ENCODE results near the gene MT1H. TPM values are rescaled to one million over a fixed set of nuclear protein-coding genes. Genes with fewer than 3 reads are reported as not detected.

The MT1H gene
- total RNA-seq (2022; extraction: Qiagen RNA extraction), result not detected in 5 replicates

DNA sequence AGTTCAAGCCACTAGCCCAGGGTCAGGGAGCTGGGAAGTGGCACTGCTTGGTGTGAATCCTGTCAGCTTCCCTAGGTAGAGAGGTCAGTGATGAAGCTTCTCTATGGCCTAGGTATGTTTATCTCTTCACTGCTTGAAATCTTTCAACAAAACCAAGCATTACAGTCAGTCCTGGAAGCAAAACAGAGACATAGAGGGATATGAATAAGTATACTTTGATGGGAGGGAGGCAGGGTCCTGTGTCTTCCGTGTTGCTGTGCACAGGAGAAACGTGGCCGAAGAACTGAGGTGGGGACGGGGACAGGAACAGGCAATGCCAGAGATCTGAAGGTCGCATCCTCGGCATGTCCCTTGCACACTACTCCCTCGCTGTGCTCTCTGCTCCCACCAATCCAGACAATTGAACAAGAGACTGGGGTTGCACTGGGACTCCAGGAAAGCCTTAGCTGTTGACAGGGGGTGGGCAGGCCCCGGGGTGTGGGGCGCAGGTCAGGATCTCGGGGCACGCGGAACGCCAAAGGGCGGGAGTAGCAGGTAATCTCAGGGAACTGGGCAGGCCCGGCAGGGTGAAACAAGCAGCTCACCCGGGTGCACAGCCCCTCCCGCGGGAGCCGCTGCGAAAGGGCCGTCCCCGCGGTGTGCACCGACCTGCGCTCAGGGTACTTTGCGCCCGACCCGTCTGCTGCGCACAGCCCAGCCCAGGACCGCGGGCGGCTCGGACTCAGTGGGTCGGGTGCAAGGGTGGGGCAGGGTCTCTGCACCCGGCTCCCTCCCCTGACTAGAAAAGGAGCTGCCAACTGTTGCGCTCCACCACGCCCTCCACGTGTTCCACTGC is at the start of gene MT1H:
TSS of gene MT1H (plus strand) at position 810 of the 835 bp plus-strand sequence. CDS start 71 bp downstream, outside the sequence.

DNA sequence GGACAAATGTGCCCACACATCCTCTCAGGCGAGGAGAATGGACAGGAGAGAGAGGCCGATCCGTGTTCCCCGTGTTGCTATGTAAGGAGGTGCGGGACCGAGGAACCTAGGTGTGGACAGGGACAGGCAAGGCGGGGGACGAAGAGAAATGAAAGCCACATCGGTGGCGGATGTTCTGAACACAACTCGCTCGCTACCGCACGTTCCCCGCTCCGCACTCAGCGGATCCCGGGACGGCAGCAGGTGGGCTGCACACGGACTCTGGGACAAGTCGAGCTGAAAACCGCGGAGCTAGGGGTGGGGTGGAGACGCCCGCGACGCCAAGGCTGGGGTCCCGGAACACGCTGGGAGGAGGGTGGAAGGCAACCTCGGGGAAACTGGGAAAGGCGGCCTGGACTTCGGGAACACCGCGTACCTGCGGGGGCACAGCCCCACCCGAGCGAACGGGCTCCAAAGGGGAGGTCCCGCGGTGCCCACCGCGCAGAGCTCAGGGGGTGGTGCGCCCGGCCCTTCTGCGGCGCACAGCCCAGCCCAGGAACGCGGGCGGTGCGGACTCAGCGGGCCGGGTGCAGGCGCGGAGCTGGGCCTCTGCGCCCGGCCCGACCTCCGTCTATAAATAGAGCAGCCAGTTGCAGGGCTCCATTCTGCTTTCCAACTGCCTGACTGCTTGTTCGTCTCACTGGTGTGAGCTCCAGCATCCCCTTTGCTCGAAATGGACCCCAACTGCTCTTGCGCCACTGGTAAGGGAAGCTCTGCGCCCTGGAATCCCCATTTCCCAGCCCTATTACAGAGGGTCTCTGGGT is 44.3 kb upstream of the MT1H start, which contains the start of gene MT1E:
TSS of gene MT1E (plus strand) at position 642 of the 803 bp plus-strand sequence. CDS start at position 713, 71 bp downstream.

DNA sequence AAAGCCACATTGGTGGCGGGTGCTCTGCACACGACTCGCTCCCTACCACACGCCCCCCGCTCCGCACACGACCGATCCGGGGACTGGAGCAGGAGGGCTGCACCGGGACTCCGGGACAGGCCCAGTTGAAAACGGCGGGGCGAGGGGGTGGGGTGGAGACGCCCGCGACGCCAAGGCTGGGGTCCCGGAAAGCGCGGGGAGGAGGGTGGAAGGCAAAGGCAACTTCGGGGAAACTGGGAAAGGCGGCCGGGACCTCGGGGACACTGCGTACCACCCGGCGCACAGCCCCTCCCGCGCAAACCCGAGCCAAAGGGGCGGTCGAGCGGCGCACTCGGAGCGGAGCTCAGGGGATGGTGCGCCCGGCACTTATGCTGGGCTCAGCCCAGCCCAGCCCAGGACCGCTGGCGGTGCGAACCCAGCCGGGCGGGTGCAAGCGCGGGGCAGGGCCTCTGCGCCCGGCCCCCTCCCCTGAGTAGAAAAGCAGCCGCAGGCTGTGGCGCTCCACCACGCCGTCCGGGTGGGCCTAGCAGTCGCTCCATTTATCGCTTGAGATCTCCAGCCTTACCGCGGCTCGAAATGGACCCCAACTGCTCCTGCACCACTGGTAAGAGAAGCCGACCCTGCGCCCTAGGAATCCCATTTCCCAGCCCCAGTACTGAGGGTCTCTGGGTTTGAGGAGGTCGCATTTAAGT is 37.3 kb upstream of the MT1H start, which contains the start of gene MT1M:
TSS of gene MT1M (plus strand) at position 504 of the 692 bp plus-strand sequence. CDS start at position 577, 73 bp downstream.

DNA sequence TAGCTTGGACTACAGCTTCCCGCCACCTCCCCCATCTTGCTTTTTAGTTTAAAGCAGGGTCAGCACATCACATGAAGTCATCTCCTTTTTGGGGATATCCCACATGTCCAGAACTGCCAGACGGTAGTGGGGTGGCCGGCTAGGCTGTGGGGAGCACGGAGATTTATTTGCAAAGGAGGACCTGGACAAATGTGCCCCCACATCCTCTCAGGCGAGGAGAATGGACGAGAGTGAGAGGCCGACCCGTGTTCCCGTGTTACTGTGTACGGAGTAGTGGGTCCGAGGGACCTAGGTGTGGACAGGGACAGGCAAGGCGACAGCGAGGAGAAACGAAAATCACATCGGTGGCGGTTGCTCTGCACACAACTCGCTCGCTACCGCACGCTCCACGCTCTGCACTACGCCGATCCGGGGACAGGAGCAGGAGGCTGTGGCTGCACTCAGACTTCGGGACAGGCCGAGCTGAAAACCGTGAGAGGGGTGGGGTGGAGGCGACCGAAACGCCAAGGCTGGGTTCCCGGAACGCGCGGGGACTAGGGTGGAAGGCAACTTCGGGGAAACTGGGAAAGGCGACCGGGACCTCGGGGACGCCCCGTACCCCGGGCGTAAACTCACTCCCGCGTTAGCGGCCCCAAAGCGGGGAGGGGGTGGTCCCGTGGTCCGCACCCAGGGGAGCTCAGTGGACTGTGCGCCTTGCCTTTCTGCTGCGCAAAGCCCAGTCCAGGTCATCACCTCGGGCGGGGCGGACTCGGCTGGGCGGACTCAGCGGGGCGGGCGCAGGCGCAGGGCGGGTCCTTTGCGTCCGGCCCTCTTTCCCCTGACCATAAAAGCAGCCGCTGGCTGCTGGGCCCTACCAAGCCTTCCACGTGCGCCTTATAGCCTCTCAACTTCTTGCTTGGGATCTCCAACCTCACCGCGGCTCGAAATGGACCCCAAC is 31.5 kb upstream of the MT1H start, which contains the start of gene MT1A:
TSS of gene MT1A (plus strand) at position 853 of the 937 bp plus-strand sequence. CDS start at position 926, 73 bp downstream.

DNA sequence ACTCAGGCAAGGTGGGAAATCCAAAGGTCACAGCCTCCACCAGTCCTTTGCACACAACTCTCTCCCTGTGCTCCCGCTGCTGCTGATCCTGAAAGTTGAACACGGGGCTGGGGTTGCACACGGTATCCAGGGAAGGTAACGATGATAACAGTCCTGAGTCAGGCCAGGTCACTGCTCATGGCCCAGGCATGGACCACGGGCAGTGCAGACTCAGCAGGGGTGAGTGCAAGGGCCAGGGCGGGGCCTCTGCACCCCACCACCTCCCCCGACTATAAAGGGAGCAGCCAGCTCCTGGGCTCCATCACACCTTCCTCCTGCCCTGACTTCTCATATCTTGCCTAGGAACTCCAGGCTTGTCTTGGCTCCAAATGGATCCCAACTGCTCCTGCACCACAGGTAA is 18.0 kb upstream of the MT1H start, which contains the start of gene MT1B:
TSS of gene MT1B (plus strand) at position 301 of the 400 bp plus-strand sequence. CDS start at position 369, 68 bp downstream.

DNA sequence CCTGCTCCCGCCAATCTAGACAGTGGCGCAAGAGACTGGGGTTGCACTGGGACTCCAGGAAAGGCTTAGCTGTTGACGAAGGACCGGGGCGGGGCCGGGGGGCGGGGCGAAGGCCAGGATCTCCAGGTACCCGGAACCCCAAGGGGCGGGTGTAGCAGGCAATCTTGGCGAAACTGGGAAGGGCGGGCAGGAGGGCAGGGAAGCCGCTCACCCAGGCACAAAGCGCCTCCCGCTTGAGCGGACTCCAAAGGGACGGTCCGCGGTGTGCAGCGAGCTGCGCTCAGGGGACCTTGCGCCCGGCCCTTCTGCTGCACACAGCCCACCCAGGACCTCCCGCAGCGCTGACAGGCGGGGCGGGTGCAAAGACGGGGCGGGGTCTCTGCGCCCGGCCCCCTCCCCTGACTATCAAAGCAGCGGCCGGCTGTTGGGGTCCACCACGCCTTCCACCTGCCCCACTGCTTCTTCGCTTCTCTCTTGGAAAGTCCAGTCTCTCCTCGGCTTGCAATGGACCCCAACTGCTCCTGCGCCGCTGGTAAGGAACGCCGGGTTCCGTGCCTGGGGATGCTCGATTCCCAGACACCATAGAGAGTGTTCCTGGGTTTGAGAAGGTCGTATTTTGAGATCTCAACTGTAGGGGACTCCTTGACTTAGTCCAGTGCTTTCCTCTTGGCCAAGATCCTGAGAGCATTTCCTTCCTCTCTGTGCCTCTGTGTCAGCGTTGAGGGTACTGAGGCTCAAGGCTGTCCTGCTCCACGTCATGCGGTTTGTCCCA is 11.9 kb upstream of the MT1H start, which contains the start of gene MT1F:
TSS of gene MT1F (plus strand) at position 405 of the 772 bp plus-strand sequence. CDS start at position 505, 100 bp downstream.

DNA sequence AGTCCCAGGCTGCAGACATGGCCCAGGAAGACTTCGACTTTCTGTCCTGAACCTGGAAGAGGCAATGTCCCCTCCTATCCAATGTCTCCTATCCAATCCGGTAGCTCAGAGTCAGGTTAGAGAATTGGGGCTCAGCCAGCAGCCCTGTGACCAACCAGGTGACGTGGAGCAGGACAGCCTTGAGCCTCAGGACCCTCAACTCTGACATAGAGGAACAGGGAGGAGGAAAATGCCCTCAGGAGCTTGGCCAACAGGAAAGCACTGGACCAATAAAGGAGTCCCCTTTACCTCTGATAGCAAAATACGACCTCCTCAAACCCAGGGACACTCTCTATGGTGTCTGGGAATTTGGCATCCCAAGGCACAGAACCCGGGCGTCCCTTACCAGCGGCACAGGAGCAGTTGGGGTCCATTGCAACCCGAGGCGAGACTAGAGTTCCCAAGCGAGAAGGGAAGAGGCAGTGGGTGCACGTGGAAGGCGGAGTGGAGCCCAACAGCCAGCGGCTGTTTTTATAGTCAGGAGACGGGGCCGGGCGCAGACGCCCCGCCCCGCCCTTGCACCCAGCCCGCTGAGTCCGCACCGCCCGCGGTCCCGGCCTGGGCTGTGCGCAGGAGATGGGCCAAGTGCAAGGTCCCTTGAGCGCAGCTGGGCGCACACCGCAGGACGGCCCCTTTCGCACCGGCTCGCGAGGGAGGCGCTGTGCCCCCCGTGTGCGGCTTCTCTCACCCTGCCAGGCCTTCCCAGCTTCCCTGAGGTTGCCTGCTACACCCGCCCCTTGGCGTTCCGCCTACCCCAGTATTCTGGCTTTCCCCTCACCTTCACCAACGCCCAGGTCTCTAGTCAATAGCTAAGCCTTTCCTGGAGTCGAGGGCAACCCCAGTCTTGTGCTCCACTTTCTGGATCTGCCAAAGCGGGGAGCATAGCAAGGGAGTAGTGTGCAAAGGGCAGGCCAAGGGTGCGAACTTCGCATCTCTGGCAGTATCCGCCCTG is 1.7 kb upstream of the MT1H start, which contains the start of gene MT1G:
TSS of gene MT1G (minus strand) at position 485 of the 991 bp plus-strand sequence. CDS start at position 413, 72 bp downstream.

DNA sequence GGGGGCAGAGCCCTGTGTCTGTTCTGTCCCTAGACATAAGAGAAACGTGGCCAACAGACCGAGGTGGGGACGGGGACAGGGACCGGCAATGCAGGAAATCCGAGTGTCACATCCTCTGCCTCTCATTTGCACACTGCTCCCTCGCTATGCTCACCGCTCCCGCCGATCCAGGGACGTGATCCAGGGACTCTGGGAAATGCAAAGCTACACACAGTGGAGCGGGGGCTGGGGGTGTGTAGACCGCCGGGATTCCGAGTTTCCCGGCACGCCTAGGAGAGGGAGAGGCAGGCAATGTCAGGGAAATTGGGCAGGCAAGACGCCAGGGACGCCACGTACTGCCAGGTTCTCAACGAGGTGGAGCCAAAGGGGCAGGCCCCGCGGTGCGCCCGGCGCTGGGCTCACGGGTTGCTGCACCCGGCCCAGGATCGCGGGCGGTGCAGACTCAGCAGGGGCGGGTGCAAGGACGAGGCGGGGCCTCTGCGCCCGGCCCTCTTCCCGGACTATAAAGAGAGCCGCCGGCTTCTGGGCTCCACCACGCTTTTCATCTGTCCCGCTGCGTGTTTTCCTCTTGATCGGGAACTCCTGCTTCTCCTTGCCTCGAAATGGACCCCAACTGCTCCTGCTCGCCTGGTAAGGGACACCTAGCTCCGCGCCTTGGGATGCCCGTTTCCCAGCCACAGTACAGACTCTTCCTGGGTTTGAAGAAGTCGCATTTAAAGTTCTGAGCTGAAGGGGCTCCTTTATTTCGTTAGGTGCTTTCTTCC is 12.5 kb downstream of the MT1H start, which contains the start of gene MT1X:
TSS of gene MT1X (plus strand) at position 532 of the 764 bp plus-strand sequence. CDS start at position 603, 71 bp downstream.

Other genes with a start within 250 kb of the MT1H start
- gene AMFR, start 244.3 kb upstream of the MT1H start, total RNA-seq (2022; extraction: Qiagen RNA extraction), result 57.4 to 72.4 TPM (median 64.9 TPM) in 5 replicates
- 94.5 to 123 TPM (median 114 TPM) in 5 replicates for gene NUDT21, start 218.5 kb upstream of the MT1H start, total RNA-seq (2022; extraction: Qiagen RNA extraction)
- gene OGFOD1, start 218.3 kb upstream of the MT1H start, total RNA-seq (2022; extraction: Qiagen RNA extraction), result 67.4 to 106 TPM (median 73.5 TPM) in 5 replicates
- gene BBS2, start 149.8 kb upstream of the MT1H start, total RNA-seq (2022; extraction: Qiagen RNA extraction), result 15.9 to 24.3 TPM (median 18.7 TPM) in 5 replicates
- gene MT4, start 104.7 kb upstream of the MT1H start, total RNA-seq (2022; extraction: Qiagen RNA extraction), result not detected in 5 replicates
- 0.28 to 0.43 TPM in 2 of 5 replicates, not detected in the others for gene MT3, start 80.3 kb upstream of the MT1H start, total RNA-seq (2022; extraction: Qiagen RNA extraction)
- gene MT2A, start 61.2 kb upstream of the MT1H start, total RNA-seq (2022; extraction: Qiagen RNA extraction), result 843 to 1,140 TPM (median 930 TPM) in 5 replicates
- gene MT1E, start 44.0 kb upstream of the MT1H start, total RNA-seq (2022; extraction: Qiagen RNA extraction), result not detected in 5 replicates
- not detected in 5 replicates for gene MT1M, start 37.2 kb upstream of the MT1H start, total RNA-seq (2022; extraction: Qiagen RNA extraction)
- 17.2 to 22.0 TPM (median 18.8 TPM) in 5 replicates for gene MT1A, start 31.1 kb upstream of the MT1H start, total RNA-seq (2022; extraction: Qiagen RNA extraction)
- gene MT1B, start 17.9 kb upstream of the MT1H start, total RNA-seq (2022; extraction: Qiagen RNA extraction), result 0.30 TPM in 1 of 5 replicates, not detected in the others
- gene MT1F, start 11.9 kb upstream of the MT1H start, total RNA-seq (2022; extraction: Qiagen RNA extraction), result 11.8 to 21.5 TPM (median 13.0 TPM) in 5 replicates
- gene MT1G, start 1.7 kb upstream of the MT1H start, total RNA-seq (2022; extraction: Qiagen RNA extraction), result not detected in 5 replicates
- 213 to 332 TPM (median 241 TPM) in 5 replicates for gene MT1X, start 12.7 kb downstream of the MT1H start, total RNA-seq (2022; extraction: Qiagen RNA extraction)
- gene NUP93, start 60.3 kb downstream of the MT1H start, total RNA-seq (2022; extraction: Qiagen RNA extraction), result 87.0 to 104 TPM (median 101 TPM) in 5 replicates
- 0.02 TPM in 1 of 5 replicates, not detected in the others for gene SLC12A3, start 195.4 kb downstream of the MT1H start, total RNA-seq (2022; extraction: Qiagen RNA extraction)